GM12878 (cell line): Measurements from ENCODE around the gene USP31. TPM values are rescaled to one million over a fixed set of nuclear protein-coding genes. Genes with fewer than 3 reads are reported as not detected.

Experiments used
- ATAC-seq: fragments of 200-7000 bp; cut with Tn5 transposase; 3 replicates; pipeline ENCODE4 v1.9.1; 2020; ENCODE audit warnings: mild to moderate bottlenecking, moderate library complexity
- BruUV-seq: library from RNA; stranded (reverse); fragments of 400-500 nt; replicated peaks from 2 replicates; lab custom pipeline; 2021; lab: Mats Ljungman, UMichigan
- CTCF ChIA-PET: fragments of 300-600 bp; sonication (Branson Sonifier 250); formaldehyde crosslinking; extraction: SDS; loops from one replicate; lab custom pipeline; 2021; ENCODE audit warnings: inconsistent platforms; lab: Yijun Ruan, JAX
- POLR2A ChIA-PET: fragments of 350-600 bp; formaldehyde crosslinking; extraction: SDS; loops from one replicate; lab custom pipeline; 2021; ENCODE audit warnings: inconsistent platforms; lab: Charles Lee
- RAD21 ChIA-PET: fragments of 300-600 bp; sonication (Branson Sonifier 250); formaldehyde crosslinking; loops from one replicate; lab custom pipeline; 2023; ENCODE audit warnings: antibody characterized with exemption; ENCODE audit not compliant: unreplicated experiment; lab: Charles Lee
- SMC1A ChIA-PET: fragments of 300-600 bp; sonication (Branson Sonifier 250); formaldehyde crosslinking; loops from one replicate; lab custom pipeline; 2023; ENCODE audit not compliant: unreplicated experiment, uncharacterized antibody; lab: Charles Lee
- DNase-seq: peaks from one replicate; pipeline ENCODE4 v3.0.0-alpha.2; 2011; ENCODE audit warnings: low read depth, low spot score
- FAIRE-seq: peaks from 3 replicates; lab custom pipeline; 2011; peaks lifted over from hg19 to GRCh38; lab: Jason Lieb, UNC
- H2AFZ ChIP-seq: 2 replicates; pipeline ENCODE4 v1.6.0; 2011; ENCODE audit warnings: low read depth, low read length, control low read depth; ENCODE audit not compliant: control insufficient read depth
- H3K27ac ChIP-seq: 2 replicates; pipeline ENCODE4 v1.5.1; 2011; ENCODE audit warnings: control low read depth; ENCODE audit not compliant: control insufficient read depth, insufficient read depth
- H3K27me3 ChIP-seq, 2 experiments: replicated peaks in 1 of 2; 2 replicates each; pipeline versions ENCODE4 v1.6.0 to v1.6.1; 2011; ENCODE audit warnings: low read length in 1 of 2; ENCODE audit not compliant: control insufficient read depth in 2 of 2, insufficient read depth in 2 of 2
- H3K36me3 ChIP-seq, 2 experiments: 2 replicates each; pipeline ENCODE4 v1.5.1; 2011; ENCODE audit warnings: low read length in 1 of 2; ENCODE audit not compliant: control insufficient read depth in 2 of 2, insufficient read depth in 2 of 2
- H3K4me1 ChIP-seq: 2 replicates; pipeline ENCODE4 v1.6.1; 2011; ENCODE audit warnings: mild to moderate bottlenecking, low read length, moderate library complexity, mixed read lengths; ENCODE audit not compliant: control insufficient read depth, insufficient read depth
- H3K4me2 ChIP-seq: 2 replicates; pipeline ENCODE4 v1.6.0; 2011; ENCODE audit warnings: control low read depth; ENCODE audit not compliant: control insufficient read depth, insufficient read depth
- H3K4me3 ChIP-seq: fragments of 200-600 bp; sonication (generic); 2 replicates; pipeline ENCODE4 v1.5.1; 2016
- H3K79me2 ChIP-seq: 2 replicates; pipeline ENCODE4 v1.6.0; 2011; ENCODE audit warnings: low read length; ENCODE audit not compliant: control insufficient read depth, insufficient read depth
- H3K9ac ChIP-seq: 2 replicates; pipeline ENCODE4 v1.8.0; 2011; ENCODE audit warnings: low read length, control low read depth, mixed read lengths; ENCODE audit not compliant: control insufficient read depth, insufficient read depth
- H3K9me3 ChIP-seq: replicated peaks from 3 replicates; pipeline ENCODE4 v1.5.1; 2011; ENCODE audit warnings: mild to moderate bottlenecking, low read length; ENCODE audit not compliant: control insufficient read depth, insufficient read depth
- H4K20me1 ChIP-seq: 2 replicates; pipeline ENCODE4 v1.6.0; 2011; ENCODE audit not compliant: control insufficient read depth, insufficient read depth
- EZH2 ChIP-seq: IDR thresholded peaks from 2 replicates; pipeline ENCODE4 v1.6.1; 2012; ENCODE audit warnings: low read depth, mild to moderate bottlenecking, control low read depth, inconsistent platforms, low read length, borderline replicate concordance; ENCODE audit not compliant: control insufficient read depth
- SP1 ChIP-seq: IDR thresholded peaks from one replicate; pipeline ENCODE4 v1.6.1; 2011; ENCODE audit warnings: low read depth, low read length
- TCF7 ChIP-seq: IDR thresholded peaks from 2 replicates; pipeline ENCODE4 v1.6.1; 2014; ENCODE audit warnings: antibody characterized with exemption, borderline replicate concordance
- whole genome bisulfite sequencing: methylation state at CpG from one replicate; pipeline ENCODE4 v1.1.6; 2016; ENCODE audit warnings: low lambda C conversion rate; ENCODE audit not compliant: insufficient replicate concordance, insufficient coverage; ENCODE audit errors: missing lambda C conversion rate; 5-methylcytosine and 5-hydroxymethylcytosine counted together
- in situ Hi-C: fragments of 300-500 bp; cut with MboI; formaldehyde crosslinking; loops from 9 replicates; pipeline ENCODE4 v1.14.3; 2018; ENCODE audit warnings: mixed read lengths
- intact Hi-C: fragments of 100-400 bp; cut with micrococcal nuclease; formaldehyde crosslinking; loops from one replicate; pipeline ENCODE4 v1.14.2; 2022; ENCODE audit not compliant: unreplicated experiment
- polyA plus RNA-seq, 11 experiments: library from polyadenylated mRNA; depleted of rRNA in 4 of 11; unstranded in 6 of 11; stranded (reverse) in 5 of 11; fragments of >200 nt; fragmentation: Nextera tagmentation in 4 of 11; fragmentation: Illumina TruSeq in 1 of 11; extraction: Ambion mirVana in 4 of 11; extraction: Trizol in 1 of 11; gene quantifications; 1 replicate in 1 of 11; 2 replicates in 10 of 11; pipeline versions ENCODE4 v1.2.1 to v1.2.3, GENCODE V29; 2011 to 2016; ENCODE audit warnings: inconsistent platforms in 2 of 11, missing spikeins in 2 of 11, low read depth in 1 of 11
- total RNA-seq, 4 experiments: library from RNA; depleted of rRNA in 3 of 4; stranded (reverse); fragments of >200 nt in 3 of 4; fragmentation: Illumina TruSeq in 1 of 4; extraction: Trizol in 1 of 4; gene quantifications; 2 replicates each; pipeline versions ENCODE4 v1.2.1 to v1.2.3, GENCODE V29; 2013 to 2021
- TF ChIP-seq, protein P1 (sequence below): fragments of 450-650 bp; IDR thresholded peaks from 2 replicates; pipeline ENCODE4 v1.6.1; 2018; ENCODE audit warnings: borderline replicate concordance, mild to moderate bottlenecking; ENCODE audit not compliant: partially characterized antibody
- TF ChIP-seq, protein P2 (sequence below): IDR thresholded peaks from 2 replicates; pipeline ENCODE4 v1.6.1; 2011; ENCODE audit warnings: borderline replicate concordance, low read depth, mild to moderate bottlenecking, moderate library complexity, mixed read lengths, low read length; ENCODE audit not compliant: insufficient read depth; ENCODE audit errors: extremely low read length

The USP31 gene
- total and polyA plus RNA-seq, 10 of the 15 experiments (the other 5 are each of a cell fraction or from before 2014, with no cell fraction given): 0.87 to 6.5 (median 3.2) TPM

DNA sequence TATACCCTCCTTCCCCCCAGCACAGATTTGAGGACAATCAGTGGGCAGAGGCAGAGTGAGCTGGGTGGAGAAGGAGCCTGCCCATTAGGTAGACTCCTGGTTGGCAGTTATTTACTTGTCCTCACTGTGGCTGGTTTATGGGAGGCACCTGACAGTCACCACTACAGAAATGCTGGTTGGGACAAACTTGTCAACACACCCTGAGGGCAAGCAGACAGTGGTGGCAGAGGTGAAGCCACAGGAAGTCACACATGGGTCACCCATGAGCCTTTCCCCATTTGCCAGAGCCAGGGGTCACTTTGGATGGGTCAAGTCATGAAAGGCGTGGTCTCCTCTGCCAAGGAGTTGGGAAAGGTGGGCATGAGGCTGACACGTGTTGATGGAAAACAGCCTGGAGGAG is 39.7 kb upstream of the USP31 start:
- POLR2A ChIA-PET: no interaction called here
- WGBS: 46% methylated on average over 2 of the region's 2 CpGs
- H3K9me3 ChIP-seq: no peaks in the 10 kb centered on the region

DNA sequence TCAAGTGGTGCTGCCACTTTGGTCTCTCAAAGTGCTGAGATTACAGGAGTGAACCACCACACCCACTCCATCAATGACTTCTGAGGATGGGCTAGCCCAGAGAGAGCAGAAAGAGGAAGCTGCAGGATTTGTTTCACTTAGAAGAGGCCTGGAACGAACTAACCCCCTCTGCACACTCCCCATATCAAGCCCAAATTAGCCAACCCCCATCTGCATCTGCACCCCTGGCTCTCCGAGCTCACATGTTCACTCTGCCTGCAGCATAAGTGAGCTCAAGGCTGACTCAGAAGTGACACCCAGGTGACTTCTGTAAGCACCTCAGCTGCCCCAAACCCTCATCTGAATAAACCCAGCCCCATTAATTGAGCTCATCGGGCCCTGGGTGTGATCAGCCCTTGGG is 38.1 kb upstream of the USP31 start:
- 9% methylated on average over 3 of the region's 3 CpGs for WGBS
- no peak overlapping the region for H3K9ac ChIP-seq
- TF ChIP-seq EZH2 (no peak), TCF7 (no peak)
- TF ChIP-seq, protein P1, sequence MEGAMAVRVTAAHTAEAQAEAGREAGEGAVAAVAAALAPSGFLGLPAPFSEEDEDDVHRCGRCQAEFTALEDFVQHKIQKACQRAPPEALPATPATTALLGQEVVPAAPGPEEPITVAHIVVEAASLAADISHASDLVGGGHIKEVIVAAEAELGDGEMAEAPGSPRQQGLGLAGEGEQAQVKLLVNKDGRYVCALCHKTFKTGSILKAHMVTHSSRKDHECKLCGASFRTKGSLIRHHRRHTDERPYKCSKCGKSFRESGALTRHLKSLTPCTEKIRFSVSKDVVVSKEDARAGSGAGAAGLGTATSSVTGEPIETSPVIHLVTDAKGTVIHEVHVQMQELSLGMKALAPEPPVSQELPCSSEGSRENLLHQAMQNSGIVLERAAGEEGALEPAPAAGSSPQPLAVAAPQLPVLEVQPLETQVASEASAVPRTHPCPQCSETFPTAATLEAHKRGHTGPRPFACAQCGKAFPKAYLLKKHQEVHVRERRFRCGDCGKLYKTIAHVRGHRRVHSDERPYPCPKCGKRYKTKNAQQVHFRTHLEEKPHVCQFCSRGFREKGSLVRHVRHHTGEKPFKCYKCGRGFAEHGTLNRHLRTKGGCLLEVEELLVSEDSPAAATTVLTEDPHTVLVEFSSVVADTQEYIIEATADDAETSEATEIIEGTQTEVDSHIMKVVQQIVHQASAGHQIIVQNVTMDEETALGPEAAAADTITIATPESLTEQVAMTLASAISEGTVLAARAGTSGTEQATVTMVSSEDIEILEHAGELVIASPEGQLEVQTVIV: no peak
- DNase-seq (no peak), ATAC-seq (no peak; the same call in 2 of the 3 replicates), FAIRE-seq (no peak)
- H3K4me1 ChIP-seq: peaks cover 7% of the 10 kb centered on the region
- no peak overlapping the region for H3K4me2 ChIP-seq
- intact Hi-C loops: no loop called here
- no peaks in the 10 kb centered on the region for H3K36me3 ChIP-seq
- no peaks in the 10 kb centered on the region for H3K79me2 ChIP-seq
- no TSS peak for BruUV-seq
- ChIA-PET SMC1A (interaction anchor here (0.5 to 9.7 kb wide), 2 partner anchors 247 to 303 kb away, joined by 4 to 189 read pairs; no protein-coding TSS in a partner anchor), CTCF (interaction anchor here (0.8 to 13.5 kb wide), 3 partner anchors 9 to 248 kb away, joined by 3 to 470 read pairs (median 3); no protein-coding TSS in a partner anchor), POLR2A (no interaction called here), RAD21 (interaction anchor here (0.9 to 8.9 kb wide), 2 partner anchors 151 to 248 kb away, joined by 3 to 159 read pairs; no protein-coding TSS in a partner anchor)
- no peaks in the 10 kb centered on the region; the same call in 1 of the 2 replicates for H4K20me1 ChIP-seq
- no peak overlapping the region for H2AFZ ChIP-seq
- in situ Hi-C loops: no loop called here
- H3K4me3 ChIP-seq: no peak overlapping the region
- H3K27me3 ChIP-seq: peaks cover 3 to 7% of the 10 kb centered on the region in 2 experiments; a peak in 3 of 4 replicates
- no peak overlapping the region for H3K27ac ChIP-seq
- no peaks in the 10 kb centered on the region for H3K9me3 ChIP-seq

More for the DNA sequence above, 39.7 kb upstream of the USP31 start:
- no peaks in the 10 kb centered on the region; the same call in 1 of the 2 replicates for H4K20me1 ChIP-seq
- BruUV-seq: no TSS peak
- H3K4me2 ChIP-seq: no peak overlapping the region
- no peaks in the 10 kb centered on the region; a peak in 1 of 4 replicates for H3K27me3 ChIP-seq
- no peaks in the 10 kb centered on the region for H3K79me2 ChIP-seq
- H3K9ac ChIP-seq: no peak overlapping the region
- intact Hi-C loops: no loop called here
- RAD21 ChIA-PET: no interaction called here
- H3K4me3 ChIP-seq: no peak overlapping the region
- TF ChIP-seq, protein P2, sequence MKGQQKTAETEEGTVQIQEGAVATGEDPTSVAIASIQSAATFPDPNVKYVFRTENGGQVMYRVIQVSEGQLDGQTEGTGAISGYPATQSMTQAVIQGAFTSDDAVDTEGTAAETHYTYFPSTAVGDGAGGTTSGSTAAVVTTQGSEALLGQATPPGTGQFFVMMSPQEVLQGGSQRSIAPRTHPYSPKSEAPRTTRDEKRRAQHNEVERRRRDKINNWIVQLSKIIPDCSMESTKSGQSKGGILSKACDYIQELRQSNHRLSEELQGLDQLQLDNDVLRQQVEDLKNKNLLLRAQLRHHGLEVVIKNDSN: no peak
- no peak for TF ChIP-seq SP1
- no peak for TF ChIP-seq TCF7
- no peak for DNase-seq
- no peak for ATAC-seq
- no peak overlapping the region for H3K27ac ChIP-seq
- SMC1A ChIA-PET: no interaction called here
- H3K4me1 ChIP-seq: no peaks in the 10 kb centered on the region
- CTCF ChIA-PET: interaction anchor here (3.8 to 13.5 kb wide), 2 partner anchors 247 kb away, joined by 15 to 470 read pairs; no protein-coding TSS in a partner anchor
- H3K36me3 ChIP-seq: no peaks in the 10 kb centered on the region
- in situ Hi-C loops: no loop called here
- FAIRE-seq: no peak
- no peak overlapping the region for H2AFZ ChIP-seq
